ENCODE measurements around the gene DGKZ. TPM values are rescaled to one million over a fixed set of nuclear protein-coding genes. Genes with fewer than 3 reads are reported as not detected.
"Not testable (repeated sequence)": the region's sequence is repeated elsewhere in the genome, so short reads cannot be mapped to it uniquely, and the experiment has no call there.

The DGKZ gene, protein sequence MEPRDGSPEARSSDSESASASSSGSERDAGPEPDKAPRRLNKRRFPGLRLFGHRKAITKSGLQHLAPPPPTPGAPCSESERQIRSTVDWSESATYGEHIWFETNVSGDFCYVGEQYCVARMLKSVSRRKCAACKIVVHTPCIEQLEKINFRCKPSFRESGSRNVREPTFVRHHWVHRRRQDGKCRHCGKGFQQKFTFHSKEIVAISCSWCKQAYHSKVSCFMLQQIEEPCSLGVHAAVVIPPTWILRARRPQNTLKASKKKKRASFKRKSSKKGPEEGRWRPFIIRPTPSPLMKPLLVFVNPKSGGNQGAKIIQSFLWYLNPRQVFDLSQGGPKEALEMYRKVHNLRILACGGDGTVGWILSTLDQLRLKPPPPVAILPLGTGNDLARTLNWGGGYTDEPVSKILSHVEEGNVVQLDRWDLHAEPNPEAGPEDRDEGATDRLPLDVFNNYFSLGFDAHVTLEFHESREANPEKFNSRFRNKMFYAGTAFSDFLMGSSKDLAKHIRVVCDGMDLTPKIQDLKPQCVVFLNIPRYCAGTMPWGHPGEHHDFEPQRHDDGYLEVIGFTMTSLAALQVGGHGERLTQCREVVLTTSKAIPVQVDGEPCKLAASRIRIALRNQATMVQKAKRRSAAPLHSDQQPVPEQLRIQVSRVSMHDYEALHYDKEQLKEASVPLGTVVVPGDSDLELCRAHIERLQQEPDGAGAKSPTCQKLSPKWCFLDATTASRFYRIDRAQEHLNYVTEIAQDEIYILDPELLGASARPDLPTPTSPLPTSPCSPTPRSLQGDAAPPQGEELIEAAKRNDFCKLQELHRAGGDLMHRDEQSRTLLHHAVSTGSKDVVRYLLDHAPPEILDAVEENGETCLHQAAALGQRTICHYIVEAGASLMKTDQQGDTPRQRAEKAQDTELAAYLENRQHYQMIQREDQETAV
- 100 to 1,000 TPM in 2 of 4 donors, 10 to 100 TPM in 2; 75.8 to 108 (median 100) TPM for total RNA-seq
- polyA plus RNA-seq: 87.5 TPM
- long read RNA-seq, donor 1, transcript DGKZ-205 (31 exons, 3,482 nt): major isoform, 5 of 83 reads
- long read RNA-seq, donor 1, partial matches to known transcripts: 50 of 83 reads
- long read RNA-seq, donor 1, other reads (novel, unspliced or antisense): 21 of 83 reads
- long read RNA-seq, donor 2, transcript DGKZ-203 (31 exons, 2,862 nt): major isoform, 5 of 77 reads
- long read RNA-seq, donor 2, partial matches to known transcripts: 46 of 77 reads
- long read RNA-seq, donor 2, other reads (novel, unspliced or antisense): 23 of 77 reads
- long read RNA-seq, donor 3, full-length matches to known transcripts: 3 of 59 reads
- long read RNA-seq, donor 3, partial matches to known transcripts: 41 of 59 reads
- long read RNA-seq, donor 3, other reads (novel, unspliced or antisense): 15 of 59 reads
- long read RNA-seq, donor 4, partial matches to known transcripts: 31 of 43 reads
- long read RNA-seq, donor 4, other reads (novel, unspliced or antisense): 12 of 43 reads

DNA sequence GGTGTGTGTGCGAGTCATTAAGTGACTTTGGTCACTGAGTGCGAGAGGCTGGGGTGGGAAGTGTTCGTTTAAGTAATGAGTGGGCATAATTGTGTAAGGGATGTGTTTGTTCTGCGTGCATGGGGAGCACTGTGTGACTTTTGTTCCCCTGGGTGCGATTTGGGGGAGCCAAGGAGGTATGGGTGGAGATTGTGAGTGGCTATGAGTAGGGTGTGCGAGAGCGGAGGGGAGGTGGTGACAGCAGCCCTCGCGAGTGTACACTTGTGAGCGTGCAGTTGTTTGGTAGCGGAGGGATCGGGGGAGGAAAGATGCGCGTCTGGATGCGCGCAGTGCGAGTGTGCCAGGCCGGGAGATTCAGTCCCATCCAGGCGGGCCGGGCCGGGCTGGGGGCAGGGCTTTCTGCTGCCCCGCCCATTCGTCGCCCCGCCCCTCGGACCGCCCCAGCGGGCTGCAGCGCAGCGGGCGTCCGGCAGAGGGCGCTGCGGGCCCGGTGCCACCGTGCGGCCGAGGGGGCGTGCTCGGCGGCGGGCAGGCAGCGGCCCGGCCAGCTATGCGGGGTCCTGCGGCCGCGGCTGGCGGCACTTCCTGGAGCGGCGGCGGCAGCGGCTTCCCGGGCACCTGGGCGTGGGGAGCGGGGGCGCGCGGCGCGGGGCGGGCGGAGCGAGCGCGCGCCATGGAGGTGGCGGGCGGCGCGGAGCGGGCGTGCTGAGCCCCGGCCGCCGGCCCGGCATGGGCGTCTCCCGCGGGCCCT is at the start of gene DGKZ:
Gene DGKZ, plus strand, starts transcription at position 578 of the 751 bp plus-strand sequence. CDS start 197 bp downstream, outside the sequence.
- ATAC-seq (peak; percentile 70 to 82), DNase-seq (peak; percentile 84 to 95 (median 95))
- Histone ChIP-seq H3K27me3 (ENCODE audit: control insufficient read depth, insufficient read depth) (no peaks in the 10 kb centered on the region), H3K9me3 (ENCODE audit: control insufficient read depth, low read length) (no peaks in the 10 kb centered on the region), H3K4me1 (ENCODE audit: control insufficient read depth, insufficient read depth, low read length) (peaks cover 20% of the 10 kb centered on the region), H3K27ac (ENCODE audit: low read length) (peak within 1 kb of the TSS; percentile 51), H3K4me3 (ENCODE audit: low read length) (peak within 1 kb of the TSS; percentile 75)
- 7% methylated on average over 80 of the region's 80 CpGs for WGBS
- intact Hi-C loops (cut with DNase I): no loop called here

DNA sequence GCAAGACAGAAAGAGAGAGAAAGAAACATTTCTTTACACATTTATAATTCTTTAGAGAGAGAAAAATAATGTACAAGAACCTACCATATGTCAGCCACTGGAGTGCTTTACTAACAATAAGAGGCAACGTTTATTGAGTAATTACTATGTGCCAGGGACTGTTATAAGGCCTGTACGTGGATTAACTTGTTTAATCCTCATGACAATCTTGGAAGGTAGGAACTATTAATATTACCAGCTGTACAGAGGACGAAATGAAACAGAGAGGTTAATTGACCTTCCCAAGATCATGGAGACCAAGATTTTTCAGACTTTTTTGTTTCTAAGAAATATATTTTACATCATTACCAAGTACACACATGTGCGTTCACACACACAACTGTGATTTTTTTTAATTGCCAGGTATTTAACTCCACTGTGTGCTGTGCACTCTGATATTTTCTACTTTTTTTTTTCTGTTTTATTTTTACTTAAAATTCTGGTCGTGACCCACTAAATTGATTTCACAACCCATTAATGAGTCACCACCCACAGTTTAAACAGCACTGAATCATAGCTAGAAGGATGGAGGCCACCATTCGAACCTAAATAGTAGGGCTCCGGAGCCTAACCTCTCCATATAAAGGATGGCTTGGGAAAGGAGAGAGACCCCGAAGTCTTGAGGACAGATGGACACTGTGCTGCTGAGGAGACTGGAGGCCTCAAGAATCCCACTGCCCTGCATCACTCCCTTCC is 48.4 kb upstream of the DGKZ start:
- DNase-seq (no peak), ATAC-seq (no peak)
- H3K9me3 ChIP-seq (ENCODE audit: control insufficient read depth, low read length): no peaks in the 10 kb centered on the region
- H3K27ac ChIP-seq (ENCODE audit: low read length): no peak overlapping the region
- 78% methylated on average over 8 of the region's 8 CpGs for WGBS
- intact Hi-C loops (cut with DNase I): loop anchor here in 1 of 4 donors (5.0 kb wide), 1 partner anchor 57 kb away; no protein-coding TSS in a partner anchor
- peaks cover 3% of the 10 kb centered on the region for H3K4me1 ChIP-seq (ENCODE audit: control insufficient read depth, insufficient read depth, low read length)
- no peak overlapping the region for H3K4me3 ChIP-seq (ENCODE audit: low read length)
- H3K27me3 ChIP-seq (ENCODE audit: control insufficient read depth, insufficient read depth): no peaks in the 10 kb centered on the region

DNA sequence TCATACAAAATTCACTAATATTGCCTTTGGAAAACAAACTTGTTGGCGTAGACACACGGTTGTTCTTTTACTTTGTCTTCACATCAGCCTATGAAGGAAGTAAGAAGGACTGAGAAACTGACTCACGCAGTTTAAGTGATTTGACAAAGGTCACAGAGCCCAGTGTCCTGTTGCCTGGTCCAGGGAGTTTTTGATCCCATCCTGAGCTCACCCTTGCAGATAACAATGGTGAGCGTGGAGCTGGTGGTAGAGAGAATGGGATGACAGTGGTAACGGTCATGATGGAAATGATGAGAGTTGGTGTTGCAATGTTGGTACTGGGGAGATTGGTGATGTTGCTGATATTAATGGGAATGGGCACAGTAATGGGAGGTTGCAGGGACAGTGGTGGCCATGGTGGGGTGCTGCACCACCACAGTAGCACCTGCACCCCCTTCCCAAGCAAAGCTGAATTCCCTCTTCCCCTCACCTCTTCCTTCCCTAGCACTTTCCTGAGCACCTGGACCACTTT is 47.8 kb upstream of the DGKZ start:
- 86% methylated on average over 5 of the region's 5 CpGs for WGBS
- H3K4me1 ChIP-seq (ENCODE audit: control insufficient read depth, insufficient read depth, low read length): peaks cover 3% of the 10 kb centered on the region
- no peaks in the 10 kb centered on the region for H3K9me3 ChIP-seq (ENCODE audit: control insufficient read depth, low read length)
- peak in 1 of 3 donors; percentile 1 for DNase-seq
- ATAC-seq: no peak
- no peak overlapping the region for H3K4me3 ChIP-seq (ENCODE audit: low read length)
- intact Hi-C loops (cut with DNase I): loop anchor here in 1 of 4 donors (5.0 kb wide), 1 partner anchor 57 kb away; no protein-coding TSS in a partner anchor
- H3K27me3 ChIP-seq (ENCODE audit: control insufficient read depth, insufficient read depth): no peaks in the 10 kb centered on the region
- no peak overlapping the region for H3K27ac ChIP-seq (ENCODE audit: low read length)

- no peak for ATAC-seq
- Histone ChIP-seq H3K27me3 (ENCODE audit: control insufficient read depth, insufficient read depth) (no peaks in the 10 kb centered on the region), H3K4me3 (ENCODE audit: low read length) (no peak overlapping the region), H3K4me1 (ENCODE audit: control insufficient read depth, insufficient read depth, low read length) (peaks cover 3% of the 10 kb centered on the region), H3K9me3 (ENCODE audit: control insufficient read depth, low read length) (no peaks in the 10 kb centered on the region), H3K27ac (ENCODE audit: low read length) (no peak overlapping the region)
- peak in 1 of 3 donors; percentile 10 for DNase-seq
- 95% methylated on average over 7 of the region's 7 CpGs for WGBS
- intact Hi-C loops (cut with DNase I): loop anchor here in 1 of 4 donors (10.0 kb wide), 2 partner anchors 175 to 335 kb away; partner anchors contain the start of gene PHF21A
Measured at GRCh38 chr11:46300270-46300669, 47.0 kb upstream of the DGKZ start.

DNA sequence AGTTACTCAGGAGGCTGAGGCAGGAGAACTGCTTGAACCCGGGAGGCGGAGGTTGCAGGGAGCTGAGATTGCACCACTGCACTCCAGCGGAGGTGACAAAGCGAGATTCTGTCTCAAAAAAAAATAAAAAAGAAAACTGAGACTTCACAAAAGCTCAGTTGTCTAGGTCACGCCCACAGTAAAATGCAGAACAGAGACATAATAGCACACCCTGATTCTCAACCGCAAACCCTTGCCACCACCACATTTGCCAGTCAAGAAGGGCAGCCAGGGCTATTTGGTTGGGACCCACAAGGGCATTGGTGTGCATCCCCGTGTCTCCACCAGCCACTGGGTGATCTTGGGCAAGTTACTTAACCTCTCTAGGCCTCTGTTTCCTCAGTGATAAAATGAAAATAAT is 44.4 kb upstream of the DGKZ start:
- intact Hi-C loops (cut with DNase I): loop anchor here in 1 of 4 donors (10.0 kb wide), 2 partner anchors 178 to 338 kb away; partner anchors contain the start of gene PHF21A
- ATAC-seq (no peak), DNase-seq (peak in 1 of 3 donors; percentile 30)
- WGBS: 80% methylated on average over 7 of the region's 7 CpGs
- Histone ChIP-seq H3K27me3 (ENCODE audit: control insufficient read depth, insufficient read depth) (no peaks in the 10 kb centered on the region), H3K4me3 (ENCODE audit: low read length) (no peak overlapping the region), H3K27ac (ENCODE audit: low read length) (no peak overlapping the region), H3K9me3 (ENCODE audit: control insufficient read depth, low read length) (no peaks in the 10 kb centered on the region), H3K4me1 (ENCODE audit: control insufficient read depth, insufficient read depth, low read length) (no peaks in the 10 kb centered on the region)

DNA sequence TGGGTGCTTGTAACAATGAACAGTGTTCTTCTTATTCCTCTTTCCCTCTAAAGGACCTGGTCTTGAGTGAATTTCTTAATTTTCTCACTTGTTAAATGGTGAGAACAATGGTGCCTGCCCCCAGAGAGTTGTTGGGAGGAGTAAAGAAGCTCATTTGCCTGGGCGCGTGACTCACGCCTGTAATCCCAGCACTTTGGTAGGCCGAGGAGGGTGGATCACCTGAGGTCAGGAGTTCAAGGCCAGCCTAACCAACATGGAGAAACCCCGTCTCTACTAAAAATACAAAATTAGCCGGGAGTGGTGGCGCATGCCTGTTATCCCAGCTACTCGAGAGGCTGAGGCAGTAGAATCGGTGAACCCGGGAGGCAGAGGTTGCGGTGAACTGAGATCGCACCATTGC is 43.2 kb upstream of the DGKZ start:
- H3K4me3 ChIP-seq (ENCODE audit: low read length); H3K27me3 ChIP-seq (ENCODE audit: control insufficient read depth, insufficient read depth); ATAC-seq; H3K27ac ChIP-seq (ENCODE audit: low read length); H3K9me3 ChIP-seq (ENCODE audit: control insufficient read depth, low read length); H3K4me1 ChIP-seq (ENCODE audit: control insufficient read depth, insufficient read depth, low read length): not testable (repeated sequence)
- WGBS: 92% methylated on average over 12 of the region's 12 CpGs
- intact Hi-C loops (cut with DNase I): loop anchor here in 1 of 4 donors (10.0 kb wide), 2 partner anchors 179 to 339 kb away; partner anchors contain the start of gene PHF21A
- peak in 1 of 3 donors; percentile 5 for DNase-seq

DNA sequence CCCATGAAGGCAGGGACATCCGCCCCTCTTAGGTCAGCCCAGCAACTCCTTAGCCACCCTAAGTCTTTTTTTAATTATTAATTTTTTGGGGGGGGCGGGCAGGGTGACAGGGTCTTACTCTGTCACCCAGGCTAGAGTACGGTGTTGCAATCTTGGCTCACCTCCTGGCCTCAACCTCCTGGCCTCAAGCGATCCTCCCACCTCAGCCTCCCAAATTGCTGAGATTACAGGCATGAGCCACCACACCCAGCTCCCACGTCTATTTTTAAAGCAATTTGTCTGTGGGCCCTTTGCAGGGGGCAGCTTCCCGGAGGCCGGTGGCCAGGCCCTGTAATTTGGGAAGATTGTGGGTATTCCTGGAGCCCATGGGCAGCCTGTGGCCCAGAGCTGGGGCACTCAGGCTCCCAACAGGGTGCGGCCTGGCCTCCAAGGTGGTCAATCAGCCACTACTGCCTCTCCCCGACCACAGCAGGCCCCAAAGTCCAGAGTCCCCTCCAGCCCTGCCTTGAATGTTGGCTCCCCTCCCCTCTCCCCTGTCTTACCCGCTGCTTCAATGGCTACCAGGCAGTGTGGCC is 42.6 kb upstream of the DGKZ start:
- DNase-seq: peak in 1 of 3 donors; percentile 17
- H3K9me3 ChIP-seq (ENCODE audit: control insufficient read depth, low read length): no peaks in the 10 kb centered on the region
- ATAC-seq: no peak
- no peaks in the 10 kb centered on the region for H3K4me1 ChIP-seq (ENCODE audit: control insufficient read depth, insufficient read depth, low read length)
- intact Hi-C loops (cut with DNase I): loop anchor here in 2 of 4 donors (5.0 to 10.0 kb wide), 4 partner anchors 57 to 340 kb away; partner anchors contain the start of gene PHF21A (in 1 of the 2)
- WGBS: 90% methylated on average over 10 of the region's 10 CpGs
- H3K4me3 ChIP-seq (ENCODE audit: low read length): no peak overlapping the region
- H3K27ac ChIP-seq (ENCODE audit: low read length): no peak overlapping the region
- H3K27me3 ChIP-seq (ENCODE audit: control insufficient read depth, insufficient read depth): no peaks in the 10 kb centered on the region

- DNase-seq: peak in 1 of 3 donors; percentile 32
- no peak overlapping the region for H3K4me3 ChIP-seq (ENCODE audit: low read length)
- H3K4me1 ChIP-seq (ENCODE audit: control insufficient read depth, insufficient read depth, low read length): no peaks in the 10 kb centered on the region
- no peaks in the 10 kb centered on the region for H3K9me3 ChIP-seq (ENCODE audit: control insufficient read depth, low read length)
- WGBS: 65% methylated on average over 6 of the region's 6 CpGs
- intact Hi-C loops (cut with DNase I): loop anchor here in 2 of 4 donors (5.0 to 10.0 kb wide), 4 partner anchors 58 to 340 kb away; partner anchors contain the start of gene PHF21A (in 1 of the 2)
- no peaks in the 10 kb centered on the region for H3K27me3 ChIP-seq (ENCODE audit: control insufficient read depth, insufficient read depth)
- H3K27ac ChIP-seq (ENCODE audit: low read length): no peak overlapping the region
- ATAC-seq: no peak
Measured at GRCh38 chr11:46305295-46305694, 42.0 kb upstream of the DGKZ start.
